OCI-LY1 (cell line): ENCODE measurements around the gene KCNE4.

Experiments
- H2AFZ ChIP-seq: fragments of 200-600 bp; sonication (generic), shearing (Covaris generic); 2 replicates; pipeline ENCODE4 v1.6.0; 2014; ENCODE audit warnings: antibody characterized with exemption, mild to moderate bottlenecking, low read length
- H3F3A ChIP-seq: fragments of 200-600 bp; sonication (generic), shearing (Covaris generic); 2 replicates; pipeline ENCODE4 v1.6.0; 2014; ENCODE audit warnings: mild to moderate bottlenecking, antibody characterized with exemption, low read length, moderate library complexity; ENCODE audit not compliant: insufficient read depth
- H3K27ac ChIP-seq: fragments of 200-600 bp; sonication (generic); 2 replicates; pipeline ENCODE4 v1.5.1; 2014; ENCODE audit warnings: low read length, mixed run types, mild to moderate bottlenecking, low read depth; ENCODE audit not compliant: poor library complexity, severe bottlenecking
- H3K27me3 ChIP-seq: fragments of 200-600 bp; sonication (generic); 2 replicates; pipeline ENCODE4 v1.6.0; 2014; ENCODE audit warnings: antibody characterized with exemption, mild to moderate bottlenecking, low read length, moderate library complexity; ENCODE audit not compliant: insufficient read depth
- H3K36me3 ChIP-seq: fragments of 200-600 bp; sonication (generic); 2 replicates; pipeline ENCODE4 v1.6.1; 2014; ENCODE audit warnings: mild to moderate bottlenecking, antibody characterized with exemption, low read length, moderate library complexity, mixed read lengths; ENCODE audit not compliant: insufficient read depth
- H3K4me1 ChIP-seq: fragments of 200-600 bp; sonication (generic); 2 replicates; pipeline ENCODE4 v1.5.1; 2014; ENCODE audit warnings: mild to moderate bottlenecking, low read length, moderate library complexity; ENCODE audit not compliant: insufficient read depth, severe bottlenecking
- H3K4me2 ChIP-seq: fragments of 200-600 bp; sonication (generic), shearing (Covaris generic); 2 replicates; pipeline ENCODE4 v1.6.1; 2014; ENCODE audit warnings: low read length
- H3K4me3 ChIP-seq: fragments of 200-600 bp; sonication (generic); 2 replicates; pipeline ENCODE4 v1.5.1; 2014; ENCODE audit warnings: low read length, low read depth, mild to moderate bottlenecking, mixed read lengths; ENCODE audit not compliant: poor library complexity, severe bottlenecking
- H3K79me2 ChIP-seq: fragments of 200-600 bp; shearing (Covaris generic); 2 replicates; pipeline ENCODE4 v1.6.1; 2016; ENCODE audit warnings: mixed run types, low read length, mixed read lengths; ENCODE audit not compliant: insufficient read depth
- H3K9ac ChIP-seq: fragments of 200-600 bp; sonication (generic), shearing (Covaris generic); 2 replicates; pipeline ENCODE4 v1.6.1; 2014; ENCODE audit warnings: mild to moderate bottlenecking, low read length, mixed read lengths
- H3K9me2 ChIP-seq: fragments of 200-600 bp; sonication (generic), shearing (Covaris generic); 2 replicates; pipeline ENCODE4 v1.6.1; 2014; ENCODE audit warnings: low read depth, mild to moderate bottlenecking, low read length, mixed read lengths
- H3K9me3 ChIP-seq: fragments of 200-600 bp; shearing (Covaris generic); 2 replicates; pipeline ENCODE4 v1.6.1; 2014; ENCODE audit warnings: low read length, mixed read lengths
- H4K20me1 ChIP-seq: fragments of 200-600 bp; sonication (generic), shearing (Covaris generic); 2 replicates; pipeline ENCODE4 v1.6.0; 2016; ENCODE audit warnings: mild to moderate bottlenecking, low read length; ENCODE audit not compliant: insufficient read depth
- CTCF ChIP-seq: fragments of 200-600 bp; sonication (generic), shearing (Covaris generic); IDR thresholded peaks from 2 replicates; pipeline ENCODE4 v1.5.1; 2017; ENCODE audit warnings: mild to moderate bottlenecking, antibody characterized with exemption, low read length, moderate library complexity, mixed read lengths
- EZH2 ChIP-seq: fragments of 200-600 bp; sonication (generic), shearing (Covaris generic); IDR thresholded peaks from 2 replicates; pipeline ENCODE4 v1.8.0; 2017; ENCODE audit warnings: borderline replicate concordance, mixed run types, mild to moderate bottlenecking, antibody characterized with exemption, low read length, moderate library complexity, mixed read lengths

KCNE4 gene

GRCh38 chr2:223104336-223105132, 52.5 kb downstream of the KCNE4 start:
- no peaks in the 10 kb centered on the region for H3K9me3 ChIP-seq
- TF ChIP-seq CTCF (no peak), EZH2 (no peak)
- no peaks in the 10 kb centered on the region for H3K79me2 ChIP-seq
- no peaks in the 10 kb centered on the region for H3K9me2 ChIP-seq
- H4K20me1 ChIP-seq, result no peaks in the 10 kb centered on the region
- H3K4me3 ChIP-seq, result no peak overlapping the region
- no peak overlapping the region for H3K4me2 ChIP-seq
- H3K9ac ChIP-seq, result no peak overlapping the region
- H3K4me1 ChIP-seq, result no peaks in the 10 kb centered on the region
- H3K27ac ChIP-seq, result no peak overlapping the region
- no peak overlapping the region for H2AFZ ChIP-seq
- no peaks in the 10 kb centered on the region for H3K36me3 ChIP-seq
- H3F3A ChIP-seq, result no peaks in the 10 kb centered on the region
- 0 out of 2 replicates have a peak, but pooled peaks cover 2% of the 10 kb centered on the region for H3K27me3 ChIP-seq
